Endodermal cell (in vitro differentiated cells): ENCODE data around the gene CCNG2. TPM values are rescaled to one million over a fixed set of nuclear protein-coding genes. Genes with fewer than 3 reads are reported as not detected.

Source experiments
- DNase-seq: peaks from one replicate; pipeline ENCODE4 v3.0.0-alpha.2; 2017
- H3K27ac ChIP-seq: 2 replicates; pipeline ENCODE4 v1.5.1; 2013; ENCODE audit warnings: mild to moderate bottlenecking, low read depth, low read length, moderate library complexity
- H3K27me3 ChIP-seq: 2 replicates; pipeline ENCODE4 v1.6.1; 2013; ENCODE audit warnings: mild to moderate bottlenecking, low read length, moderate library complexity; ENCODE audit not compliant: insufficient read depth, control insufficient read depth, poor library complexity, severe bottlenecking
- H3K36me3 ChIP-seq: 2 replicates; pipeline ENCODE4 v1.7.0; 2013; ENCODE audit warnings: mild to moderate bottlenecking, low read length, moderate library complexity; ENCODE audit not compliant: control insufficient read depth, insufficient read depth
- H3K4me1 ChIP-seq: one replicate; pipeline ENCODE4 v1.7.0; 2013; ENCODE audit warnings: low read length; ENCODE audit not compliant: control insufficient read depth, insufficient read depth
- H3K4me3 ChIP-seq: 2 replicates; pipeline ENCODE4 v1.5.1; 2013; ENCODE audit warnings: mild to moderate bottlenecking, low read length, moderate library complexity
- H3K9ac ChIP-seq: 2 replicates; pipeline ENCODE4 v1.6.1; 2013; ENCODE audit warnings: mild to moderate bottlenecking, low read length, moderate library complexity; ENCODE audit not compliant: poor library complexity, severe bottlenecking; ENCODE audit errors: extremely low read depth
- H3K9me3 ChIP-seq: 2 replicates; pipeline ENCODE4 v1.6.1; 2013; ENCODE audit warnings: mild to moderate bottlenecking, low read length, moderate library complexity; ENCODE audit not compliant: control insufficient read depth
- H3K27ac Mint-ChIP-seq: 2 replicates; pipeline ENCODE4 v1.8.0; 2020; ENCODE audit warnings: mixed read lengths
- H3K27me3 Mint-ChIP-seq: 2 replicates; pipeline ENCODE4 v1.8.0; 2021; ENCODE audit warnings: mild to moderate bottlenecking, mixed read lengths; ENCODE audit not compliant: insufficient read depth
- H3K36me3 Mint-ChIP-seq: 2 replicates; pipeline ENCODE4 v1.8.0; 2020; ENCODE audit warnings: low read depth, mixed read lengths
- H3K4me1 Mint-ChIP-seq: 2 replicates; pipeline ENCODE4 v1.8.0; 2020; ENCODE audit warnings: mixed read lengths
- H3K4me3 Mint-ChIP-seq: 2 replicates; pipeline ENCODE4 v1.8.0; 2020; ENCODE audit warnings: mild to moderate bottlenecking, moderate library complexity, mixed read lengths
- H3K9me3 Mint-ChIP-seq: 2 replicates; pipeline ENCODE4 v1.8.0; 2020; ENCODE audit warnings: mild to moderate bottlenecking, mixed read lengths
- WGBS, 2 experiments: methylation state at CpG; one replicate each; pipeline versions ENCODE4 v1.1.5 to v1.1.7; 2013; ENCODE audit warnings: missing lambda C conversion rate in 2 of 2, mixed read lengths in 1 of 2; ENCODE audit not compliant: insufficient coverage in 1 of 2, insufficient read length in 1 of 2; 5-methylcytosine and 5-hydroxymethylcytosine counted together
- total RNA-seq, 2 donors: library from RNA; stranded (reverse); fragmentation: NEBNext Ultra II Directional in 1 of 2; extraction: Animal tissue kit (Norgen Biotek cat#: 25700) in 1 of 2; gene quantifications; 2 replicates in 1 of 2; 3 replicates in 1 of 2; pipeline ENCODE4 v1.2.1, GENCODE V29; 2021
- TF ChIP-seq, protein P1 (sequence below): fragments of 200-600 bp; sonication (generic); conservative IDR thresholded peaks from 2 replicates; pipeline ENCODE4 v1.5.0; 2021; ENCODE audit warnings: antibody characterized with exemption, mild to moderate bottlenecking

The CCNG2 gene
- total RNA-seq, 2 donors from 2014 or later, result 39.7 to 41.5 TPM

DNA sequence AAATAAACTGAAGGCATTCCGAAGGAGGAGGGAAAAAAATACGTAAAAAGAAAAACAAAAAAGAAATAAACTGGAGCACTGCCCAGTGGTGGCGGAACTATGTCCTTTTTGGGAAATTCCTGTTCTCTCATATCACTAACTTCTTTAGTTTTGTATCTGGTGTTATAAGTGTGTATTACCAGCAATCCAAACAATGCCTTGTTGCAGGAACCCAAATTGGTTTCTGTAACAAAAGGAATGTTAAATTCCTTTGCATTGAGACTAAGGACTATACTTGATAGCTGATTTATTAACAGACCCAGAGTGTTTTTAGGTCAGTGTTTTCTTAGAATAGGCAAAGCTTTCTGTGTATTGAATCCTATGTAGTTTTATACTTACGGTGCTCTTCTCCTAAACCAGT lies 6.6 kb downstream of the CCNG2 start:
- H3K4me3 ChIP-seq, result no peak overlapping the region
- H3K4me1 Mint-ChIP-seq, result peaks cover 11% of the 10 kb centered on the region
- 97 to 100% methylated on average over 1 to 4 of the region's 4 CpGs for WGBS, 2 experiments
- DNase-seq, result no peak
- H3K9me3 Mint-ChIP-seq, result no peaks in the 10 kb centered on the region
- H3K9ac ChIP-seq, result no peak overlapping the region
- peaks cover under 1% of the 10 kb centered on the region for H3K4me1 ChIP-seq
- H3K9me3 ChIP-seq, result no peaks in the 10 kb centered on the region
- no peak overlapping the region for H3K27ac ChIP-seq
- TF ChIP-seq, protein P1, sequence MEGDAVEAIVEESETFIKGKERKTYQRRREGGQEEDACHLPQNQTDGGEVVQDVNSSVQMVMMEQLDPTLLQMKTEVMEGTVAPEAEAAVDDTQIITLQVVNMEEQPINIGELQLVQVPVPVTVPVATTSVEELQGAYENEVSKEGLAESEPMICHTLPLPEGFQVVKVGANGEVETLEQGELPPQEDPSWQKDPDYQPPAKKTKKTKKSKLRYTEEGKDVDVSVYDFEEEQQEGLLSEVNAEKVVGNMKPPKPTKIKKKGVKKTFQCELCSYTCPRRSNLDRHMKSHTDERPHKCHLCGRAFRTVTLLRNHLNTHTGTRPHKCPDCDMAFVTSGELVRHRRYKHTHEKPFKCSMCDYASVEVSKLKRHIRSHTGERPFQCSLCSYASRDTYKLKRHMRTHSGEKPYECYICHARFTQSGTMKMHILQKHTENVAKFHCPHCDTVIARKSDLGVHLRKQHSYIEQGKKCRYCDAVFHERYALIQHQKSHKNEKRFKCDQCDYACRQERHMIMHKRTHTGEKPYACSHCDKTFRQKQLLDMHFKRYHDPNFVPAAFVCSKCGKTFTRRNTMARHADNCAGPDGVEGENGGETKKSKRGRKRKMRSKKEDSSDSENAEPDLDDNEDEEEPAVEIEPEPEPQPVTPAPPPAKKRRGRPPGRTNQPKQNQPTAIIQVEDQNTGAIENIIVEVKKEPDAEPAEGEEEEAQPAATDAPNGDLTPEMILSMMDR, result no peak
- H3K27me3 Mint-ChIP-seq, result no peaks in the 10 kb centered on the region
- no peak overlapping the region for H3K27ac Mint-ChIP-seq
- no peak overlapping the region for H3K4me3 Mint-ChIP-seq
- no peaks in the 10 kb centered on the region for H3K27me3 ChIP-seq
- peaks cover 68% of the 10 kb centered on the region for H3K36me3 Mint-ChIP-seq
- peaks cover 98% of the 10 kb centered on the region for H3K36me3 ChIP-seq

DNA sequence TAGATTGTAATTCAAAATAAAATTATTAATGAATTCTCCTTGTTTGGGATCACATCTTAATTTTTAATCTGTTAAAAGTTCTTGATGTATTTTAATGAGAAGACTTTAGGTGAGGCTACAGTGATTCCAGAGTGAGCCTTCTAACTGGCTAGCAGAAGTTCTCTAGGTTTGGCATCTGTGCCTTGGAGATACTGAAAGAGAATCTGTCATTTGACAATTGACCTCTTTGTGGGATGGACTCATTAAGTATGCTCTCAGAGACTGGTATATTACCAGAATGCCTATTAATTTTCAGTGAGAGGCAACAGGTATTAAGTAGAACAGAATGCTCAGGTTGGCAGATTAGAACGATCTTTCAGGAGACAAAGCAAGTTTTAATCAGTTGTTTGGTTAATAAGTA lies 10.2 kb downstream of the CCNG2 start:
- no peaks in the 10 kb centered on the region for H3K9me3 Mint-ChIP-seq
- H3K4me1 Mint-ChIP-seq, result peaks cover 36% of the 10 kb centered on the region
- Histone ChIP-seq H3K9me3 (no peaks in the 10 kb centered on the region), H3K27me3 (no peaks in the 10 kb centered on the region), H3K36me3 (peaks cover 87% of the 10 kb centered on the region), H3K9ac (no peak overlapping the region), H3K4me3 (no peak overlapping the region), H3K4me1 (peaks cover 4% of the 10 kb centered on the region), H3K27ac (no peak overlapping the region)
- TF ChIP-seq, protein P1, result no peak
- no peak for DNase-seq
- H3K4me3 Mint-ChIP-seq, result no peak overlapping the region
- WGBS, 2 experiments, result 88% methylated on average over 1 of the region's 1 CpG; no CpG with 5 or more reads in 1 of the 2 experiments
- peaks cover 71% of the 10 kb centered on the region for H3K36me3 Mint-ChIP-seq
- H3K27ac Mint-ChIP-seq, result no peak overlapping the region
- H3K27me3 Mint-ChIP-seq, result peaks cover under 1% of the 10 kb centered on the region

DNA sequence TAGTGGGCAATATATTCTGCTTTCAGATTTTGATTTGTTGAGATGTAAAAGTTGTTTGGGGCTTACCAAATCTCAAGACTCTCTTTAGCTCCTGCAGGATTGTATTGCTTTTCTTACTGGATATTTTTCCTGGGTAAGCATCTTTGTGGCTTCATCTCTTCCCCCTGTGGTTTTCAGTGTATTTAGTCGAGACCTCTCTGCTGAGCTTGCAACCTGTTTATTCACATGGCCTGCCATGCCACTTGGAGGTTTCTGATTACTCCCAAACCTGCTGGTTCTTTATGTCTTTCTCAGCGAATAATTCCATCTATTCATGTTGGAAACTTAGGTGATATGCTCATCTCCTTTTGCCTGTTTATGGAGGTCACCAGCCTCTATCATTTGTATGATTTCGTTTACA lies 10.9 kb downstream of the CCNG2 start:
- no peak overlapping the region for H3K27ac ChIP-seq
- H3K4me1 ChIP-seq, result peaks cover 4% of the 10 kb centered on the region
- no peak overlapping the region for H3K9ac ChIP-seq
- H3K36me3 ChIP-seq, result peaks cover 80% of the 10 kb centered on the region
- Mint-ChIP-seq H3K4me3 (no peak overlapping the region), H3K9me3 (no peaks in the 10 kb centered on the region), H3K27ac (no peak overlapping the region), H3K4me1 (peaks cover 33% of the 10 kb centered on the region), H3K27me3 (peaks cover 7% of the 10 kb centered on the region), H3K36me3 (peaks cover 64% of the 10 kb centered on the region)
- no peak overlapping the region for H3K4me3 ChIP-seq
- no peak for DNase-seq
- no peaks in the 10 kb centered on the region for H3K9me3 ChIP-seq
- 94 to 100% methylated on average over 2 to 3 of the region's 3 CpGs for WGBS, 2 experiments
- TF ChIP-seq, protein P1, result no peak
- no peaks in the 10 kb centered on the region for H3K27me3 ChIP-seq
